NB4 (cell line): ENCODE data around the gene MYO18A.

ENCODE experiments used
- DNase-seq: peaks from one replicate; pipeline ENCODE4 v3.0.0; 2010; ENCODE audit warnings: low read depth
- H3K4me3 ChIP-seq: one replicate; pipeline ENCODE4 v1.5.1; 2011; ENCODE audit warnings: mild to moderate bottlenecking, low read depth, low read length, moderate library complexity
- CTCF ChIP-seq: IDR thresholded peaks from one replicate; pipeline ENCODE4 v1.5.1; 2012; ENCODE audit warnings: low read depth, low read length
- MAX ChIP-seq: IDR thresholded peaks from 2 replicates; pipeline ENCODE4 v1.6.1; 2011; ENCODE audit warnings: low read depth, low read length
- MYC ChIP-seq: IDR thresholded peaks from 2 replicates; pipeline ENCODE4 v1.6.1; 2011; ENCODE audit warnings: low read depth, low read length
- POLR2A ChIP-seq: IDR thresholded peaks from 2 replicates; pipeline ENCODE4 v1.6.1; 2011; ENCODE audit warnings: mild to moderate bottlenecking; ENCODE audit not compliant: insufficient read length; ENCODE audit errors: extremely low read depth

The MYO18A gene

DNA sequence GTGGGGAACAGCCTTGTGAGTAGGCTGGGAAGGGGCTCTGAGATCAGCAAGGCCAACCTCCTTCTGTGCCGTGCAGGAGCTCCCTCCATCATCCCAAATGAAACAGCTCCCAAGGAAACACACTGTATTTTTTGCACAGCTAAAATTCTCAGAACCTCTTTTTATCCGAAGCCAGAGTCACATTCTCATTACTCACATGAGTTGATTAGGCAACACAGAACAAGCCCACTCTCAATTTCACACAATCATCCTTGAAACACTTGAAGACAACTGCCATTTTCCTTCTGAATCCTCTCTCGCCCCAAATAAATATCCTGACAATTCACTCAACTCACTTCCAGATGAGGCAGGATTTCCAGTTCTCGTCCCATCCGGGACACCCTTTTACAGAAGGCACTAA is 66.1 kb downstream of the MYO18A start:
- no peak overlapping the region for H3K4me3 ChIP-seq
- TF ChIP-seq MAX (no peak), CTCF (no peak), POLR2A (no peak), MYC (no peak)
- no peak for DNase-seq

GRCh38 chr17:29113334-29113733 is 66.9 kb downstream of the MYO18A start:
- peak; percentile 73 for DNase-seq
- no peak overlapping the region for H3K4me3 ChIP-seq
- TF ChIP-seq CTCF (peak; percentile 44), MYC (no peak)

DNA sequence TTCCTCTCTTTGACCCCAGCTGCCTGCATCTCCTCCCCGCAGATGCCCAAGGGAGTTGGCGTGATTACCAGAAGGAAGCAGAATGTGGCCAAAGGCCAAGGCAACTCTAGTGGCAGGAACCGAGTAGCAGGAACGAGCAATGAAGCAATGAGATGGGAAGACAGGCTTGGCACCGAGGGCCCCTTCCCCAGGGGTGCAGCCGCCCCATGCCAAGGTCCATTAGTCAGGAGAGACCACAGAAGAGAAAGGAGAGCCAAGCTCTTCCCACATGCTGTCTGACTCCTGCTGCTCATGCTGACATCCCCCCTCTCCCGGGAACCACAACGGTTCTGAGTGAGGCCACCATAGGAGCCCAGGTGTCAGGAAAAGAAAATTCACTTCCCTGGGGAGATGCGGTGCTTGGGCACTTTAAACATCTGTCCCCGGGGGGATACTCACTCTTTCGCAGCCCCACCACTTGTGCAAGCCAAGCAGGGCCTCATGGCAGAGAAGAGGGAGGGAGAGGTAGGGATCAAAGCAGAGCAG is 67.4 kb downstream of the MYO18A start:
- DNase-seq: peak; percentile 82
- TF ChIP-seq MAX: no peak
- TF ChIP-seq CTCF: no peak
- TF ChIP-seq POLR2A: no peak
- no peak for TF ChIP-seq MYC
- no peak overlapping the region for H3K4me3 ChIP-seq

DNA sequence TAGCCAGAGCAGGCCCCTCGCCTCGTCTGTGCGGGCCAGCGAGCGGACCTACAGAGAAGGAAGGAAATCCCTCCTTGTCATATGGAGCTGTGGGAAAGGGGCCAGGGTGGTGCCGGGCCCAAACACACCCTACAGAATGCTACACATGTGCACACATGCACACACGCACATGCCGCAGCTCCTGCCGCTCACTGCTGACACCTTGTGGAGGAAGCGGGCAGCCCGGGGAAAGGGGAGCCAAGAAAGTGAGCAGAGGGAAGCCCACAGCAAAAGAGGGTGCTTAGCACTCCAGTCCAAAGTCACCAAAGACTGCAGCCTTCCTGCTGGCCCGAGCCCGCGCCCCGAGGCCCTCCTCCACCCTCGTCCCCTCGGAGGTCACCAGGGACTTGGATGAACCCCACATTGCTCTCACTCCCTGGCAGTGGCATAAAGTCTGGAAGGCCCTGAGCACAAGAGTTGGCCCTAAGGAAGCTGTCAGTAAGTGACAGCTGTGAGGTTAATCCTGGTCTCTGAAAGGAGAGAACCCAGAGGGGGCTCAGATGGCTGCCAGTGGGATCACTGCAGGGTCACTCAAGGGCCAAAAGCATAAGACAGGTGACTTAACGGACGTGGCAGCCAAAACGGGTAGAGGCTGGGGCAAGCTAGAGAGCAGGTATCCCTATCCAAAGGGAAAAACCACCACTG is 68.2 kb downstream of the MYO18A start:
- peak; percentile 87 for DNase-seq
- H3K4me3 ChIP-seq: no peak overlapping the region
- TF ChIP-seq CTCF (peak; percentile 99), MAX (peak; percentile 97), POLR2A (no peak), MYC (peak; percentile 99)

DNA sequence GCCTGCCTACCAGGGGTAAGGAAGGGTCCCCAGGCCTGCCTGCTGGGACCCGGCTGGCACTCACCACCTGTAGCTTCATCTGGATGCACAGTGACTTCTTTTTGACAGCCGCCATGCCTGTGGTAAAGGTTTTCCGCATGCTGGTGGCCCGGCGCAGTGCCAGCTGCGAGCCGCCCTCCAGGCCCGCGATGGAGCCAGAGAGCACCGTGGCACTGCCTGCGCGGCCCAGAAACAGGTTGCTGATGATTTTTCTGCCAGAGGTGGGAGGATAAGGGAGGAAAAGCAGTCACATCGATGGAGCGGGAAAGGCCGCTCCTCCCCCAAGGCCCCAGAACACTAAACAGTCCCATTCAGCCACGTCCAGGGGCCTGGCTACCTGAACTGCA is 69.8 kb downstream of the MYO18A start:
- no peak for TF ChIP-seq MAX
- TF ChIP-seq POLR2A: no peak
- TF ChIP-seq MYC: no peak
- no peak for TF ChIP-seq CTCF
- DNase-seq: no peak
- no peak overlapping the region for H3K4me3 ChIP-seq
